Tibial nerve (tissue), 3 donors: Measurements from ENCODE around the gene TIGD6.

ENCODE experiments used
- CTCF ChIP-seq, 5 experiments: fragments of 200-600 bp in 3 of 5; fragments of 450-650 bp in 2 of 5; sonication (generic) in 3 of 5; IDR thresholded peaks; one replicate each; pipeline ENCODE4 v1.5.1; 2016 to 2019; ENCODE audit warnings: antibody characterized with exemption in 5 of 5, mild to moderate bottlenecking in 3 of 5, moderate library complexity in 2 of 5
- POLR2A ChIP-seq, 2 donors: fragments of 450-650 bp; IDR thresholded peaks; one replicate each; pipeline ENCODE4 v1.6.1; 2017; ENCODE audit warnings: antibody characterized with exemption in 2 of 2, mild to moderate bottlenecking in 2 of 2, moderate library complexity in 2 of 2

GRCh38 chr5:149962601-149963300 lies 37.7 kb downstream of the TIGD6 start:
- TF ChIP-seq CTCF (IDR thresholded peaks at IDR 0.05) (no peak), POLR2A (IDR thresholded peaks at IDR 0.05) (no peak)
